Measurements from ENCODE around the gene C17orf100. TPM values are rescaled to one million over a fixed set of nuclear protein-coding genes. Genes with fewer than 3 reads are reported as not detected.

C17orf100 gene
- total RNA-seq, 2 experiments from 2014 or later: 0.69 to 0.70 TPM

DNA sequence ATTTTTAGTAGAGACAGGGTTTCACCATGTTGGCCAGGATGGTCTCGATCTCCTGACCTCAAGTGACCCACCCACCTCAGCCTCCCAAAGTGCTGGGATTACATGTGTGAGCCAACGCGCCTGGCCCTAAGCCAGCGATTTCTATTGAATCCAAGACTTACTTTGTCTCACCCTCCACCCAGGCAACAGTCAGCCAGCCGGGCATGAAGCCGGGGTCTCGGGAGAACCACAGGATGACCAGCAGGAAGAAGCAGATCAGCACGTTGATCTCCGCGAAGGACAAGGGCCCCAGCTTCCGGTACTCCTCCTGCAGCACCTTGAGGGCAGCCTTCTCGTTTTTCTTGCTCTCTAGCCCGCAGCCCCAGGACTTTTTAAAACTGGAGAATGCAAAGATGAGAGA lies 44.0 kb downstream of the C17orf100 start:
- CTCF ChIA-PET: no interaction called here
- Histone ChIP-seq H3K27me3 (ENCODE audit: control insufficient read depth in 1 of 2, insufficient read depth in 2 of 2, low read length in 2 of 2) (peaks cover 6 to 11% of the 10 kb centered on the region in 2 experiments), H3K4me1 (ENCODE audit: insufficient read depth, low read length) (no peaks in the 10 kb centered on the region), H3K4me3 (ENCODE audit: low read length) (no peak overlapping the region), H3K36me3 (ENCODE audit: insufficient read depth, low read length) (no peaks in the 10 kb centered on the region), H3K9me3 (ENCODE audit: control insufficient read depth in 1 of 2, insufficient read depth in 1 of 2, low read length in 2 of 2) (no peaks in the 10 kb centered on the region), H3K27ac (ENCODE audit: low read depth in 1 of 2, low read length in 2 of 2) (no peak overlapping the region)
- no peak overlapping the region for H3K4me3 Mint-ChIP-seq
- POLR2A ChIA-PET: no interaction called here
- intact Hi-C loops (cut with DNase I, micrococcal nuclease): no loop called here
- no peak overlapping the region for H3K27ac Mint-ChIP-seq
- H3K9me3 Mint-ChIP-seq: no peaks in the 10 kb centered on the region
- TF ChIP-seq, protein P1, sequence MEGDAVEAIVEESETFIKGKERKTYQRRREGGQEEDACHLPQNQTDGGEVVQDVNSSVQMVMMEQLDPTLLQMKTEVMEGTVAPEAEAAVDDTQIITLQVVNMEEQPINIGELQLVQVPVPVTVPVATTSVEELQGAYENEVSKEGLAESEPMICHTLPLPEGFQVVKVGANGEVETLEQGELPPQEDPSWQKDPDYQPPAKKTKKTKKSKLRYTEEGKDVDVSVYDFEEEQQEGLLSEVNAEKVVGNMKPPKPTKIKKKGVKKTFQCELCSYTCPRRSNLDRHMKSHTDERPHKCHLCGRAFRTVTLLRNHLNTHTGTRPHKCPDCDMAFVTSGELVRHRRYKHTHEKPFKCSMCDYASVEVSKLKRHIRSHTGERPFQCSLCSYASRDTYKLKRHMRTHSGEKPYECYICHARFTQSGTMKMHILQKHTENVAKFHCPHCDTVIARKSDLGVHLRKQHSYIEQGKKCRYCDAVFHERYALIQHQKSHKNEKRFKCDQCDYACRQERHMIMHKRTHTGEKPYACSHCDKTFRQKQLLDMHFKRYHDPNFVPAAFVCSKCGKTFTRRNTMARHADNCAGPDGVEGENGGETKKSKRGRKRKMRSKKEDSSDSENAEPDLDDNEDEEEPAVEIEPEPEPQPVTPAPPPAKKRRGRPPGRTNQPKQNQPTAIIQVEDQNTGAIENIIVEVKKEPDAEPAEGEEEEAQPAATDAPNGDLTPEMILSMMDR (IDR thresholded peaks at IDR 0.05): no peak
- ATAC-seq (ENCODE audit: poor library complexity) (no peak), DNase-seq (no peak)
- peaks cover 43% of the 10 kb centered on the region for H3K27me3 Mint-ChIP-seq
- no peaks in the 10 kb centered on the region for H3K36me3 Mint-ChIP-seq (ENCODE audit: low read depth)
- H3K4me1 Mint-ChIP-seq (ENCODE audit: low read depth): no peaks in the 10 kb centered on the region

DNA sequence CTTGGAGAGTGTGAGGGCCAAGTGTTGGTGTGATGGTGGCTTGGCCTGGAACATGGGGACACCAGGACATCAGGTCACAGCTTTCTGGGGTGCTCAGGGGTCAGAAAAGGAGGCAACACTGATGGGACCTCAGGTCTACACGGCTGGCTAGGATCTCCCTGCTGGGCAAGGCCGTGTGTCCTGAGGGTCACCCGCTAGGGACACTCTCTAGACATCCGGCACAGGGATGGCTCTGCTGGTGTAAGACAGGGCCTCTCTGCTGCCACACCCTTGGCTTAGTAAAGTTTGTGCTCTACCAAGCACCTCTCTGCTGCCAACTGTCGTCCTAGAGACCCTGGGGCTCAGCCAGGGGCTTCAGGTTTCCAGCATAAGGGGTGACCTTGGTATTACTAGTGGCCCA lies 45.3 kb downstream of the C17orf100 start:
- CTCF ChIA-PET: no interaction called here
- intact Hi-C loops (cut with DNase I, micrococcal nuclease): no loop called here
- Histone ChIP-seq H3K9me3 (ENCODE audit: control insufficient read depth in 1 of 2, insufficient read depth in 1 of 2, low read length in 2 of 2) (no peaks in the 10 kb centered on the region), H3K4me1 (ENCODE audit: insufficient read depth, low read length) (no peaks in the 10 kb centered on the region), H3K27ac (ENCODE audit: low read depth in 1 of 2, low read length in 2 of 2) (no peak overlapping the region), H3K27me3 (ENCODE audit: control insufficient read depth in 1 of 2, insufficient read depth in 2 of 2, low read length in 2 of 2) (peaks cover 0 to 4% of the 10 kb centered on the region in 2 experiments), H3K36me3 (ENCODE audit: insufficient read depth, low read length) (no peaks in the 10 kb centered on the region), H3K4me3 (ENCODE audit: low read length) (no peak overlapping the region)
- Mint-ChIP-seq H3K4me3 (no peak overlapping the region), H3K36me3 (ENCODE audit: low read depth) (no peaks in the 10 kb centered on the region), H3K27me3 (peaks cover 30% of the 10 kb centered on the region), H3K9me3 (no peaks in the 10 kb centered on the region), H3K27ac (no peak overlapping the region), H3K4me1 (ENCODE audit: low read depth) (no peaks in the 10 kb centered on the region)
- ATAC-seq (ENCODE audit: poor library complexity): no peak
- DNase-seq: no peak
- TF ChIP-seq, protein P1 (IDR thresholded peaks at IDR 0.05): no peak
- POLR2A ChIA-PET: no interaction called here

DNA sequence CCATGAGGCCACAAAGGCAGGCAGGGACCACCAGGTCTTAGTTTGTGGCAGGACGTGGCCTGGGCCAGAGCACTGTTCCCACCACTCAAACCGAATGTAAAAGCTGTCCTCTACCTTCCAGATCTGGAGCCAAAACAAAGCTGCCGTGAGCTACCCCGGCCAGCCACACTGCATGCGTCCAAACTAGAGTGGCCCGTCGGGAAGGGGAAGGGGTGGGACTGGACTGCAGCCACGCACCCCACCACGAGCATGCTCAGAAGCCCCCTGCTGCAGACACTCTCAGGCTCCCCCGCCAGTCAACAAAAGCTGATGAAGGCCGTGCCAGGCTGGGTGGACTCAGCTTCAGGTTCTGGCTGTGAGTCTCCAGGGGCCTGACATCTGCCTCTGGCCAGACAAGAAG lies 46.4 kb downstream of the C17orf100 start:
- intact Hi-C loops (cut with DNase I, micrococcal nuclease): no loop called here
- CTCF ChIA-PET: no interaction called here
- H3K9me3 Mint-ChIP-seq: no peaks in the 10 kb centered on the region

More for the DNA sequence above, 46.4 kb downstream of the C17orf100 start:
- no peak for DNase-seq
- H3K27ac Mint-ChIP-seq: no peak overlapping the region
- Histone ChIP-seq H3K27ac (ENCODE audit: low read depth in 1 of 2, low read length in 2 of 2) (no peak overlapping the region), H3K9me3 (ENCODE audit: control insufficient read depth in 1 of 2, insufficient read depth in 1 of 2, low read length in 2 of 2) (no peaks in the 10 kb centered on the region), H3K4me1 (ENCODE audit: insufficient read depth, low read length) (no peaks in the 10 kb centered on the region), H3K27me3 (ENCODE audit: control insufficient read depth in 1 of 2, insufficient read depth in 2 of 2, low read length in 2 of 2) (no peaks in the 10 kb centered on the region), H3K36me3 (ENCODE audit: insufficient read depth, low read length) (no peaks in the 10 kb centered on the region), H3K4me3 (ENCODE audit: low read length) (no peak overlapping the region)
- TF ChIP-seq, protein P1 (IDR thresholded peaks at IDR 0.05): no peak
- no peaks in the 10 kb centered on the region for H3K4me1 Mint-ChIP-seq (ENCODE audit: low read depth)
- H3K27me3 Mint-ChIP-seq: peaks cover 20% of the 10 kb centered on the region
- POLR2A ChIA-PET: no interaction called here
- no peaks in the 10 kb centered on the region for H3K36me3 Mint-ChIP-seq (ENCODE audit: low read depth)
- no peak for ATAC-seq (ENCODE audit: poor library complexity)
- H3K4me3 Mint-ChIP-seq: no peak overlapping the region
